Neutrophil (primary cell): ENCODE results near the gene CGNL1.

Source experiments
- H3K27ac ChIP-seq: fragments of 200-600 bp; sonication (generic); 2 replicates; pipeline ENCODE4 v1.5.1; 2016; ENCODE audit warnings: mild to moderate bottlenecking, moderate library complexity
- H3K27me3 ChIP-seq: fragments of 200-600 bp; sonication (generic); 2 replicates; pipeline ENCODE4 v1.6.0; 2016; ENCODE audit warnings: mild to moderate bottlenecking
- H3K36me3 ChIP-seq: fragments of 200-600 bp; sonication (generic); 2 replicates; pipeline ENCODE4 v1.5.1; 2017
- H3K4me1 ChIP-seq, 2 experiments: fragments of 200-600 bp in 1 of 2; sonication (generic) in 1 of 2; 1 replicate in 1 of 2; 2 replicates in 1 of 2; pipeline versions ENCODE4 v1.5.1 to v1.6.1; 2013 to 2016; ENCODE audit warnings: low read depth in 1 of 2, low read length in 1 of 2, mild to moderate bottlenecking in 1 of 2, moderate library complexity in 1 of 2; ENCODE audit not compliant: control insufficient read depth in 1 of 2, insufficient read depth in 1 of 2
- H3K4me3 ChIP-seq, 2 experiments: fragments of 200-600 bp in 1 of 2; sonication (generic) in 1 of 2; 1 replicate in 1 of 2; 2 replicates in 1 of 2; pipeline ENCODE4 v1.5.1; 2013 to 2016; ENCODE audit warnings: low read depth in 1 of 2, low read length in 1 of 2, mild to moderate bottlenecking in 1 of 2, moderate library complexity in 1 of 2
- H3K9me3 ChIP-seq: fragments of 200-600 bp; sonication (generic); 2 replicates; pipeline ENCODE4 v1.5.1; 2016
- CTCF ChIP-seq: fragments of 200-600 bp; sonication (generic); IDR thresholded peaks from 2 replicates; pipeline ENCODE4 v1.5.1; 2016; ENCODE audit warnings: antibody characterized with exemption

The CGNL1 gene

GRCh38 chr15:57537072-57537471, 160.8 kb downstream of the CGNL1 start:
- no peaks in the 10 kb centered on the region for H3K4me1 ChIP-seq
- H3K27me3 ChIP-seq = no peaks in the 10 kb centered on the region
- H3K27ac ChIP-seq = no peak overlapping the region
- no peaks in the 10 kb centered on the region for H3K9me3 ChIP-seq
- no peak for TF ChIP-seq CTCF
- H3K36me3 ChIP-seq = no peaks in the 10 kb centered on the region
- H3K4me3 ChIP-seq = no peak overlapping the region

- H3K27me3 ChIP-seq = no peaks in the 10 kb centered on the region
- no peak overlapping the region for H3K4me3 ChIP-seq
- no peaks in the 10 kb centered on the region for H3K4me1 ChIP-seq
- no peak for TF ChIP-seq CTCF
- no peaks in the 10 kb centered on the region for H3K9me3 ChIP-seq
- no peak overlapping the region for H3K27ac ChIP-seq
- no peaks in the 10 kb centered on the region for H3K36me3 ChIP-seq
These were observed 161.4 kb downstream of the CGNL1 start for GRCh38 chr15:57537488-57538264.

- no peak for TF ChIP-seq CTCF
- no peaks in the 10 kb centered on the region for H3K27me3 ChIP-seq
These were observed 161.9 kb downstream of the CGNL1 start for GRCh38 chr15:57538265-57538529.

GRCh38 chr15:57538821-57539220, 162.5 kb downstream of the CGNL1 start:
- Histone ChIP-seq H3K27me3 (no peaks in the 10 kb centered on the region), H3K27ac (no peak overlapping the region), H3K36me3 (no peaks in the 10 kb centered on the region), H3K4me3 (no peak overlapping the region), H3K9me3 (no peaks in the 10 kb centered on the region), H3K4me1 (no peaks in the 10 kb centered on the region)
- no peak for TF ChIP-seq CTCF

More at GRCh38 chr15:57538265-57538529, 161.9 kb downstream of the CGNL1 start:
- Histone ChIP-seq H3K36me3 (no peaks in the 10 kb centered on the region), H3K27ac (no peak overlapping the region), H3K4me3 (no peak overlapping the region), H3K9me3 (no peaks in the 10 kb centered on the region), H3K4me1 (no peaks in the 10 kb centered on the region)

GRCh38 chr15:57540211-57540610, 163.9 kb downstream of the CGNL1 start:
- no peak for TF ChIP-seq CTCF
- Histone ChIP-seq H3K27me3 (no peaks in the 10 kb centered on the region), H3K9me3 (no peaks in the 10 kb centered on the region), H3K27ac (no peak overlapping the region), H3K4me1 (no peaks in the 10 kb centered on the region), H3K36me3 (no peaks in the 10 kb centered on the region), H3K4me3 (no peak overlapping the region)
